HG02938 (cell line): ENCODE results near the gene BRMS1.
"Not testable (repeated sequence)": the region's sequence is repeated elsewhere in the genome, so short reads cannot be mapped to it uniquely, and the experiment has no call there.

Source experiments
- ATAC-seq: cut with Tn5 transposase; IDR thresholded peaks from one replicate; pipeline ENCODE4 v1.9.1; 2021; ENCODE audit warnings: mild to moderate bottlenecking, moderate library complexity; ENCODE audit not compliant: unreplicated experiment

The BRMS1 gene

GRCh38 chr11:66363805-66364535 is 19.1 kb upstream of the BRMS1 start:
- no peak for ATAC-seq

DNA sequence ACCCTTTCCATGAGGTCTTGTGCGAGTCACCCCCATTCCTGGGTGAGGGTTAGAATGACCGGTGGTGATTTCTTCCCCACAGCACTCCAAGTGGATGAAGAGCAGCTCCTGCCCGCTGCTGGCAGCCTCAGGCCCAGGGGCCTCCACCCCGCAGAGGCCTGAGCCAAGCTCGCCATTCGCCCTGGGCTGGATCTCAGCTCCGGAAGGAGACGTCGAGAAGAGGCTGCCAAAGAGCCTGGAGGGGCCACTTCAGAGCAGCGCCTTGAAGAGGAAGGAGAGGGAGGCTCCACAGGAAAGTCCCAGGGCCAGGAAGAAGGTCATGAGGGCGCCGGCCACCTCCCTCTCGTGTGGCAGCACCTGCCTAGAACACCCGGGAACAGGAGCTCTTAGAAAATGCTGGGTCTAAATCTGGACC is 18.3 kb upstream of the BRMS1 start:
- ATAC-seq, result no peak

- ATAC-seq, result no peak
Measured at GRCh38 chr11:66362481-66363147, 17.7 kb upstream of the BRMS1 start.

DNA sequence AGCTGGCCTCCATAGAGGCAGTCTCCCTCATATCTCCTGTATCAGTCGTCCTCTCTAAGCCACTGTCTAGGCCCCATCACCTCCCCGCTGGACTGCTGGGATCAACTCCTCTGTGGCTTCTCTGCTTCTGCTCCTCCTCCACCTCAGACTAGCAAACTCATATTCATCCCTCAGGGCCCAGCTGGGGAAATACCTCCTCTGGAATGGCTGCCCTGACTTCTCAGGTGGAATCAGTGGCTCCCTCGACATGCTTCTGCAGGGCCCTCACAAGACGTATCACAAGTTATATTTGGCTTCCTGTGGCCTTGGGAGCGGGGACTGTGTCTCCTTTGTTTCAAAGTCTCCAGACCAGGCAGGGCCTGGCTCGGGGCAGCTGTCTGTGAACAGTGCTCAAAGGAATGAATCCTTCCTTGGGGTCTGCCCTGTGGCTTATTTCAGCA is 16.6 kb upstream of the BRMS1 start:
- ATAC-seq, result no peak

DNA sequence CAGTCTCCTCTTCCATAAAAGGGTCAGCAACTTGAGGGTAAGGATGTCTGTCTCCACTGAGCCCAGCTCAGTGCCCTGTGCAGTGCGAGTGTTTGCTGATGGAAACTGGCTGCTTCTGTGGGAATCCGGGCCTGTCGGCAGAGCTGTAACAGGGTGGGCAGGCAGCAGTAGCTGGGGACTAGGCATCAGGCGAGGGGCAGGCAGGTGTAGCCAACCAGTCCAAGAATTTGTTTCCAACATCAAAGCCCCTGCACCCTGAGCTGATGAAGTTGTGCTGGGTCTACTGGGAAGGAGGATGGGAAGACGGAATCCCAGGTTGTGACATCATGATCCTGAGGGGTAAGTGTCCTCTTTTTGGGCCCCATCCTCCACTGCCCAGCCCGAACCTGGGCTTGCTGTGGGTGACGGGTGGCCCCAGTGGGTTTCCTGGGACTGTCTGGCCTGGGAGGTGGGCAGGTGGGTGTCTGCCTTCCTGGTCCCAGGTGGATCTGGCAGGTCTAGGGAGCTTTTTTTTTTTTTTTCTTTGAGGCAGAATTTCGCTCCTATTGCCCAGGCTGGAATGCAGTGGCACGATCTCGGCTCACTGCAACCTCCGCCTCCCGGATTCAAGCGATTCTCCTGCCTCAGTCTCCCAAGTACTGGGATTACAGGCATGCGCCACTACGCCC is 15.6 kb upstream of the BRMS1 start:
- no peak for ATAC-seq

DNA sequence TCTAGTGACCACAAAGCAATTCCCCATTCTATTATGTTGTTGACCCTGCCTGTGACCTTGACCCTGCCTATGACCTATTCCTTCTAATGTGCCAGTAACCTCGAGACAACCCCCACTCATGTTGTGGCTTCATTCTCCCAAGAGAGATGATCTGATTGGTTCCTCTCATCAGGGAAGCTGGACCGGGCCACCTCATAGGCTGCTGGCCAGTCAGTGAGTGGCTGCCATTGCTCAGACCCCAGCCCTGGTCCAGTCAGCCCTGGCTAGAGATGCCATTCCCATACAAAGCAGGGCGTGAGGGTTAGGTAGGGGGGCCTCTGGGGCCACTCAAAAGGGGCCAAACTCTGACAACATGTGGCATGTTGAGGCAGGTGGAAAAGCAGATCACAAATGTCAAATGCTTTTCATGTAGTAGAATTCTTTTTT is 14.8 kb upstream of the BRMS1 start:
- ATAC-seq, result no peak

DNA sequence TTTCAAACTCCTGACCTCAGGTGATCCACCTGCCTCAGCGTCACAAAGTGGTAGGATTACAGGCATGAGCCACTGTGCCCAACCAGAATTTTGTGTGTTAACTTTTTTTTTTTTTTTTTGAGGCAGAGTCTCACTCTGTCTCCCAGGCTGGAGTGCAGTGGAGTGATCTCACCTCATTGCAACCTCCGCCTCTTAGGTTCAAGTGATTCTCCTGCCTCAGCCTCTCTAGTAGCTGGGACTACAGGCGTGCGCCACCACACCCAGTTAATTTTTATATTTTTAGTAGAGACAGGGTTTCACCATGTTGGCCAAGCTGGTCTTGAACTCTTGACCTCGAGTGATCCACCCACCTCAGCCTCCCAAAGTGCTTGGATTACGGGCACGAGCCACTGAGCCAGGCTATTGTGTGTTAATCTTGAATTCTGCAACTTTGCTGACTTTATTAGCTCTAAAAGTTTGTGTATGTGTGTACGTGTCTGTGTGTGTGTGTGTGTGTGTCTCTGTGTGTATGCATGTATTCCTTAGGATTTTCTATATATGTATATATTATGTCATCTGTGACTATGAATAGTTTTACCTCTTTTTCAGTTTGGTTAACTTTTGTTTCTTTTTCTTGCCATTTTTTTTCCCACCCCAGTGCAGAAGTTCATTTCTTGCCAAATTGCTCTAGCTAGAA is 5.8 kb upstream of the BRMS1 start:
- not testable (repeated sequence) for ATAC-seq

DNA sequence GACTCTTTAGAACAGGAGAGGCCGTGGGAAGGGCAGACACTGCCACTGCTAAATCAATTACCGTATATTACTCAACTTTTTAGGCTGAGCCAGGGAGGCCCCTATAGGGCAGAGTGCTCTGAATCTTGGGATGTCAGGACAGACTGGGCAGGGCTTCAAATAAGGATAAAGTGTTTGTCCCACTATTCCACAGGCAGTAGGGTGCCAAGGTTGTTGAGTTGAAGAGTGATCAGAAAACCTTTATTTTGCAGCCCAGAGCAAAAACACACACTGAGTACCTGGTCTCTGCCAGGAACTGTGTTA is 4.1 kb upstream of the BRMS1 start:
- ATAC-seq, result no peak

- ATAC-seq, result no peak
Measured at GRCh38 chr11:66347425-66348276, 2.7 kb upstream of the BRMS1 start, which contains the start of gene B4GAT1. Gene B4GAT1 (minus strand): TSS chr11:66347629. CDS start chr11:66347545, 84 bp downstream.

- ATAC-seq, result no peak
Measured at GRCh38 chr11:66346476-66347424, 1.8 kb upstream of the BRMS1 start.

DNA sequence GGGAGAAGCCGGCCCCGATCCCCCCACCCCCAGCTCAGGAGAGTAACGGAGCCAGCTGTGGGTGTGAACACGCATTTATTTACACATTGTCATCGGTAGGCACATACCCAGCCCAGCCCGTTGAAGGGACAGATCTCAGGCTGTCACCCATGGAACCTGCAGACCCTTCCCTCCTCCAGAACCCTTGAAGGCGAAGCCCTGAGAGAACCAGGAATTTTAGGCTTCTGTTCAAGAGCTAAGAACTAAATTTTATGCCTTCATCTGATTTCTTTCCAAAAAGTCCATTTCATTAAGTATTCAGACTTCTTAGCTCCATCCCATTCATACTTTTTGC is 379 bp upstream of the BRMS1 start:
- ATAC-seq, result peak; percentile 6

DNA sequence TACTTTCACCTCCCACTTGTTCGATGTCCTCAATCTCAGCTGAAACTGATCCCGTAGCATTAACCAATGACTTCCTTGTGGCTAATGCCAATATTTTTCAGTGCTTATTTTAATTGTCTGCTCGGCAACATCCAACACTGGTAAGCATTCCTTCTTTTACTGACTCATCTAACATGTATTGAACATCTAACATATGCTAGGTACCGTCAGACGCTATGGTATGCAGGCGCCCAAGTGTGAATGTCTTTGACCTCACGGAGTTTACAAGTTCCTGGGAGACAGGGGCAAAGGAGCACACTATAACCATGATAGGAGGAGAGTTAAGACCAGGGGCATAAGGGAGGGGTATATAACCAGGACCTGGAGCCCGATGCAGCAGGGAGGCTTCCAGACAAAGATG is 1.7 kb downstream of the BRMS1 start:
- ATAC-seq, result no peak

DNA sequence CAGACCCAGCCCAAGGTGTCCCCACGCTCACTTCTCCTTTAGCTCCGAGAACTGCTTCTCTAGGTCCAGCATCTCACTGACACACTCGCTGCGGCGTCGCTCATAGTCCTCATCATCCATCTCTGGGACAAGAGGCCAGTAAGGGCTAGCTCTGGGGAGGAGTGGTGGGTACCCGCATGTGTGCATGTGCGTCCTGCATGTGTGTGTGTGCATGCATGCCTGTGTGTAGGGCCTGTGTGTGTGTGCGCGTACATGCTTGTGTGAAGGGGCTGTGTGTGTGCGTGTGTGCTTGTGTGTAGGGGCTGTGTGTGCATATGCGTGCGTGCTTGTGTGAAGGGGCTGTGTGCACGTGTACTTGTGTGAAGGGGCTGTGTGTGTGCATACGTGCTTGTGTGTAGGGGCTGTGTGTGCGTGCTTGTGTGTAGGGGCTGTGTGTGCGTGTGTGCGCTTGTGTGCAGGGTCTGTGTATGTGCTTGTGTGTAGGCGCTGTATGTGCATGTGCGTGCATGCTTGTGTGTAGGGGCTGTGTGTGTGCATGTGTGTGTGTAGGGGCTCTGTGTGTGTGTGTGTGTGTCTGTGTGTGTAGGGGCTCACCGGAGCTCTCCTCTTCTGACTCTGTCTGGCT is 3.3 kb downstream of the BRMS1 start:
- ATAC-seq, result no peak

DNA sequence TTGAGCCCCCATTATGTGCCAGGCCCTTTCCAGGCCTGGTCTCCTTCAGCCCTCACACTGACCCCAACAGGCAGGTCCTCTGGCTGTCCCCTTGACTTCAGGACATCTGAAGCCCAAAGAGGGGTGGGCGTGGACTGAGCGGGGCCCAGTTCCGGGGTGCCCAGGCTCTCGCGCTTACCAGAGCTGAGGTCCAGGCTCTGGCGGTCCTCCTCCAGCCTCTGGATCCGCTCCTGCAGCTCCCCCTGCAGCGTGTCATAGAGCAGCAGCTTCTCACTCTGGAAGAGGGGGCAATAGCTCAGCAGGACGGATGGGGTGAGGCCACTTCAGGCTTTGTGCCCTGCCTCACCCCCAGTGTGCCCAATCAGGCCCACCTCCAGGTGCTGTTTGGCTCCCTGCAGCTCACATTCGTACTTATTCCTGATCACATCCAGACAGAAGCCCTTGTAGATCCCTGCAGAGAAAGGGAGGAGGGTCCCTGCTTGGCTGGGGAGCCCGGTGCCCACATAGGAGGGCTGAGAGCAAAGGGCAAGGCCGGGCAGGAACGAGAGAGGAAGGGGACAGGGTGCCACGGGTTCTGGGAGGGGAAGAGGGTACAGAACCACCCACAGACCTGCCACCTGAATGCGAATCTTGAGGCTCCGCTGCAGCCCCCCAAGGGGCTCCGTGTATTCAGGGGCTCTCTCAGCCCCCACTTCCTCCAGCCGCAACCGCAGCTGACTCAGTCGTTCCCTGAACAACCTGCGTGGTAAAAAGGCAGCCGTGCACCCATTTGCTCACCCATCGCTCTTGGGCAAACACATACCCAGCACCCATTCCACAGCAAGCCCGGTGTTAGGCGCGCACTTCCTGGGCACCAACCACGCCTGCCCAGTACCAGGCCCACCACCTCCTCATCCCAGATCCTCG is 4.1 kb downstream of the BRMS1 start:
- no peak for ATAC-seq

DNA sequence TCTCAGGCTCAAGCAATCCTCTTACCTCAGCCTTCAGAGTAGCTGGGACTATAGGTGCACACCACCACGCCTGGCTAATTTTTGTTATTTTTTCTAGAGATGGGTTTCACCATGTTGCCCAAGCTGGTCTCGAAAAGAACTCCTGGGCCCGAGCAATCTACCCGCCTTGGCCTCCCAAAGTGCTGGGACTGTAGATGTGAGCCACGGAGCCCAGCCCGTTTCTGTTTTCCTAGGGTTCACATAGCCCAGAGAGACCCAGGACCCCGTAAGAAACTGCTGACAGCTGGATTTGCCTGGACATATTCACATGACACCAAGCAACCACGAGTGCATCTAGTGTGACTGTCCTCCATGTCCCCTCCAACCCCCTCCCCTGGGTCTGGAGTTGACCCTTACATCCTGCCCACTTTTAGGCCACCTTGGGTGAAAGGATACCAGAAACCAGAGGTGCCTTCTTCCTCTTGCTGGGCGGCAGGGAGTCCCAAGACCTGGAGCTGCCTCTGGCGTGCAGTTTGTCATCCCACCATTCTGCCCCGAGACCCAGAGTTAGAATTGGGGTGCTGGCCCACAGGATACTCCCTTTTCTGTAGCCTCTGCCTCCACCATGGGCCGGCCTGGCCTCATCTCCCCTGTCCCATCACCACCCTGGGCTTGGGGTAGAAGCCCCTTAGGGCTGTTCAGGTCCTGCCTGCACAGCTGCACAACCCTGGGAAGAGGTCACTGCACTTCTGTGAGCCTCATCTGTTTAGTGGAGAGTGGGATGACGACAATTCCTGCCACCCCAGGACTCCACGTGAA is 5.0 kb downstream of the BRMS1 start:
- ATAC-seq, result no peak

GRCh38 chr11:66339162-66339675 is 5.7 kb downstream of the BRMS1 start:
- no peak for ATAC-seq
